MM.1S (cell line): ENCODE results near the gene ASXL1.

Source experiments
- DNase-seq: peaks from one replicate; pipeline ENCODE4 v3.0.0-alpha.2; 2015
- H2AFZ ChIP-seq: fragments of 300-600 bp; sonication (generic); 2 replicates; pipeline ENCODE4 v1.6.0; 2016; ENCODE audit warnings: antibody characterized with exemption, low read length
- H3F3A ChIP-seq: fragments of 300-600 bp; sonication (generic); 2 replicates; pipeline ENCODE4 v1.6.1; 2016; ENCODE audit warnings: mild to moderate bottlenecking, antibody characterized with exemption, low read length, moderate library complexity, mixed read lengths; ENCODE audit not compliant: insufficient read depth
- H3K27ac ChIP-seq: fragments of 300-600 bp; sonication (generic); 2 replicates; pipeline ENCODE4 v1.5.1; 2016; ENCODE audit warnings: mild to moderate bottlenecking, low read length
- H3K27me3 ChIP-seq: fragments of 300-600 bp; sonication (generic); replicated peaks from 2 replicates; pipeline ENCODE4 v1.6.0; 2016; ENCODE audit warnings: low read length; ENCODE audit not compliant: insufficient read depth
- H3K36me3 ChIP-seq: fragments of 300-600 bp; sonication (generic); replicated peaks from 2 replicates; pipeline ENCODE4 v1.6.1; 2016; ENCODE audit warnings: mild to moderate bottlenecking, low read length, mixed read lengths; ENCODE audit not compliant: insufficient read depth
- H3K4me1 ChIP-seq: fragments of 300-600 bp; sonication (generic); 2 replicates; pipeline ENCODE4 v1.6.1; 2016; ENCODE audit warnings: low read length, mixed read lengths
- H3K4me2 ChIP-seq: fragments of 300-600 bp; sonication (generic); 2 replicates; pipeline ENCODE4 v1.6.0; 2016; ENCODE audit warnings: low read depth, low read length
- H3K4me3 ChIP-seq: fragments of 300-600 bp; sonication (generic); 2 replicates; pipeline ENCODE4 v1.5.1; 2016; ENCODE audit warnings: low read length, mixed read lengths
- H3K79me2 ChIP-seq: fragments of 300-600 bp; sonication (generic); 2 replicates; pipeline ENCODE4 v1.6.1; 2016; ENCODE audit warnings: mixed run types, low read length, mixed read lengths
- H3K9ac ChIP-seq: fragments of 300-600 bp; sonication (generic); 2 replicates; pipeline ENCODE4 v1.6.1; 2016; ENCODE audit warnings: low read length, mixed read lengths
- H3K9me2 ChIP-seq: fragments of 300-600 bp; sonication (generic); replicated peaks from 2 replicates; pipeline ENCODE4 v1.6.1; 2016; ENCODE audit warnings: mild to moderate bottlenecking, low read length, mixed read lengths; ENCODE audit not compliant: insufficient read depth
- H3K9me3 ChIP-seq: fragments of 300-600 bp; sonication (generic); replicated peaks from 2 replicates; pipeline ENCODE4 v1.6.1; 2016; ENCODE audit warnings: mild to moderate bottlenecking, low read length, mixed read lengths; ENCODE audit not compliant: insufficient read depth
- H4K20me1 ChIP-seq: fragments of 300-600 bp; sonication (generic); 2 replicates; pipeline ENCODE4 v1.6.1; 2016; ENCODE audit warnings: mild to moderate bottlenecking, low read length, moderate library complexity, mixed read lengths; ENCODE audit not compliant: insufficient read depth
- CTCF ChIP-seq: fragments of 300-600 bp; sonication (generic); IDR thresholded peaks from 2 replicates; pipeline ENCODE4 v1.5.1; 2016; ENCODE audit warnings: antibody characterized with exemption, low read length, mixed read lengths
- EZH2 ChIP-seq: fragments of 300-600 bp; sonication (generic); optimal IDR thresholded peaks from 2 replicates; pipeline ENCODE3; 2017; ENCODE audit warnings: low read depth, mild to moderate bottlenecking, antibody characterized with exemption, low read length, mixed read lengths
- EZH2phosphoT487 ChIP-seq: fragments of 300-600 bp; sonication (generic); IDR thresholded peaks from 2 replicates; pipeline ENCODE4 v1.6.1; 2018; ENCODE audit warnings: antibody characterized with exemption, low read length

The ASXL1 gene

GRCh38 chr20:32363492-32363891 lies 5.4 kb downstream of the ASXL1 start:
- no peaks in the 10 kb centered on the region for H3K27me3 ChIP-seq
- H4K20me1 ChIP-seq = peaks cover 48% of the 10 kb centered on the region
- H3K9me3 ChIP-seq = no peaks in the 10 kb centered on the region
- no peak overlapping the region for H2AFZ ChIP-seq
- no peaks in the 10 kb centered on the region for H3K9me2 ChIP-seq
- no peak overlapping the region for H3K27ac ChIP-seq
- no peak for DNase-seq
- no peaks in the 10 kb centered on the region for H3K36me3 ChIP-seq
- peaks cover 98% of the 10 kb centered on the region for H3K79me2 ChIP-seq
- no peak overlapping the region for H3K9ac ChIP-seq
- TF ChIP-seq CTCF (no peak), EZH2phosphoT487 (no peak), EZH2 (no peak)
- peaks cover 49% of the 10 kb centered on the region for H3K4me1 ChIP-seq
- H3K4me2 ChIP-seq = no peak overlapping the region
- no peak overlapping the region for H3K4me3 ChIP-seq
- peaks cover 19% of the 10 kb centered on the region for H3F3A ChIP-seq

GRCh38 chr20:32364554-32365208 lies 6.5 kb downstream of the ASXL1 start:
- H3K9me3 ChIP-seq = no peaks in the 10 kb centered on the region
- peaks cover 28% of the 10 kb centered on the region for H3F3A ChIP-seq
- no peak overlapping the region for H3K9ac ChIP-seq
- peaks cover 99% of the 10 kb centered on the region for H3K79me2 ChIP-seq
- no peak overlapping the region for H2AFZ ChIP-seq
- peaks cover 53% of the 10 kb centered on the region for H3K4me1 ChIP-seq
- H3K27ac ChIP-seq = no peak overlapping the region
- H3K4me3 ChIP-seq = no peak overlapping the region
- no peaks in the 10 kb centered on the region for H3K9me2 ChIP-seq
- no peaks in the 10 kb centered on the region for H3K27me3 ChIP-seq
- H3K4me2 ChIP-seq = no peak overlapping the region
- H4K20me1 ChIP-seq = peaks cover 48% of the 10 kb centered on the region
- no peak for DNase-seq
- H3K36me3 ChIP-seq = no peaks in the 10 kb centered on the region
- TF ChIP-seq CTCF (no peak), EZH2 (no peak), EZH2phosphoT487 (no peak)

GRCh38 chr20:32365564-32365963 lies 7.4 kb downstream of the ASXL1 start:
- H3K4me3 ChIP-seq = no peak overlapping the region
- peaks cover 28% of the 10 kb centered on the region for H3F3A ChIP-seq
- TF ChIP-seq EZH2 = no peak
- no peak for TF ChIP-seq EZH2phosphoT487
- no peak for TF ChIP-seq CTCF
- no peak for DNase-seq
- peaks cover 39% of the 10 kb centered on the region for H4K20me1 ChIP-seq
- peaks cover 44% of the 10 kb centered on the region for H3K4me1 ChIP-seq
- no peaks in the 10 kb centered on the region for H3K27me3 ChIP-seq
- peaks cover 99% of the 10 kb centered on the region for H3K79me2 ChIP-seq
- H3K27ac ChIP-seq = no peak overlapping the region
- H3K9me3 ChIP-seq = no peaks in the 10 kb centered on the region
- no peak overlapping the region for H3K4me2 ChIP-seq
- no peak overlapping the region for H3K9ac ChIP-seq
- H3K36me3 ChIP-seq = no peaks in the 10 kb centered on the region
- H2AFZ ChIP-seq = no peak overlapping the region
- no peaks in the 10 kb centered on the region for H3K9me2 ChIP-seq
